GM18909 (cell line): Measurements from ENCODE around the gene BLNK.
A peak's percentile ranks its signal among the peaks of the same experiment; 100 is the strongest.

Experiments used
- ATAC-seq: cut with Tn5 transposase; IDR thresholded peaks from one replicate; pipeline ENCODE4 v1.9.1; 2021; ENCODE audit warnings: mild to moderate bottlenecking; ENCODE audit not compliant: unreplicated experiment, poor library complexity

Gene BLNK

GRCh38 chr10:96289218-96289910, 18.0 kb upstream of the BLNK start:
- ATAC-seq: no peak

- ATAC-seq: peak; percentile 68
Measured at GRCh38 chr10:96288151-96288621, 16.8 kb upstream of the BLNK start.

- peak; percentile 72 for ATAC-seq
Measured at GRCh38 chr10:96287392-96288105, 16.2 kb upstream of the BLNK start.

DNA sequence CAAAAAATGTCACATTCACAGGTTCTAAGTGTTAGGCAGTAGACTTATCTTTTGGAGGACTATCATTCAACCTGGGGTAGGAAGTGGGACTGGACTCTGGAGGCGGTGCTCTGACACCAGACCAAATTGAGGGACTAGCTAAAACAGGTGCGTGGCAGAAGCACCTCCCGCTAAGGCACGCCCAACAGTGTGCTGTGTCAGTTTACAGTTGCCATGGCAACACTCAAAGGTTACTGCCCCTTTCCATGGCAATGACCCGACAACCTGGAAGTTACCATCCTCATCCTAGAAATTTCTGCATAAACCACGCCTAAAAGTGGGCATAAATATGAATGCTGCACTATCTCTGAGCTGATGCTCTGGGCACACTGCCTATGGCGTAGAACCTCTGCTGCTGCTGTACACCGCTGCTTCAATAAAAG, 14.0 kb upstream of the BLNK start:
- ATAC-seq: no peak

- no peak for ATAC-seq
Measured at GRCh38 chr10:96283756-96284155, 12.4 kb upstream of the BLNK start.

DNA sequence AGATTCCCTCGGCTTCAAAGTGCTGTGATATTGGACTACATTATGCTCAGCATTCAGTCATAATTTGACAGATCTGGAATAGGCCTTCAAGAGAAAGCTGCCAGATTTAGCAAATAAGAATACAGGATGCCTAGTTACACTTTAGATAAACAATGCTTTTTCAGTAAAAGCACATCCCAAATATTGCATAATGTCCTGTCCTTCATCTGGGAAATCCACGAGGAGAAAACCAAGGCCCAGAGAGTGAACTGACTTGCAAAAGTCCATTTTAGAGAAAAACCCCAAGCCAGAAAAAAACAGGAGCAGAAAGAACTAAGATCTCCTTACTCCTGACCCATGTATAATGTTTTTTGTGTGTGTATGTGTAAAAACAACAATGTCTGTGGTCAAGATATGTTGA, 12.0 kb upstream of the BLNK start:
- no peak for ATAC-seq

- ATAC-seq: no peak
Measured at GRCh38 chr10:96281444-96282029, 10.2 kb upstream of the BLNK start.

GRCh38 chr10:96280859-96281258, 9.5 kb upstream of the BLNK start:
- ATAC-seq: no peak

GRCh38 chr10:96279191-96279641, 7.8 kb upstream of the BLNK start:
- ATAC-seq: no peak

DNA sequence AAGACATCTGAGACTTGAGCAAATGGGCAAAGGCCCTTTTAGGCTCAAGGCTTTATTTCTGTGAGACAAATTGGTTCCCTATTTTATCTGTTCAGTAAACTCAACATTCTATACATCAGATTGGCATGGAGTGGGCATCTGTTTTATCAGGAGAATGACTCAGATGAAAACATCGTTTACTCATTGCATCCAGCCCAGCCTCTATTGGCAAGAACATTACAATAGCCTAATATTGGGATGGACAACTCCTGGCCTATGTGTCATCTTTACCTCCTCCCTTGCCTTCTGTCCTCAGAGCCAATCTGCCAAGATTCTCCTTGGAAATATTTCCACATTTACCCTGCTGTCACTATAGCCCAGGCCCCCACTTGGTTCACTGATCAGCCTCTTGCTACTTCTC, 5.5 kb upstream of the BLNK start:
- ATAC-seq: no peak

GRCh38 chr10:96276426-96276825, 5.1 kb upstream of the BLNK start:
- no peak for ATAC-seq

GRCh38 chr10:96275685-96276418, 4.5 kb upstream of the BLNK start:
- no peak for ATAC-seq

GRCh38 chr10:96272316-96273280, 1.2 kb upstream of the BLNK start:
- no peak for ATAC-seq

- ATAC-seq: no peak
Measured at GRCh38 chr10:96270571-96270970, 798 bp downstream of the BLNK start.

GRCh38 chr10:96269438-96270300, 1.7 kb downstream of the BLNK start:
- no peak for ATAC-seq

DNA sequence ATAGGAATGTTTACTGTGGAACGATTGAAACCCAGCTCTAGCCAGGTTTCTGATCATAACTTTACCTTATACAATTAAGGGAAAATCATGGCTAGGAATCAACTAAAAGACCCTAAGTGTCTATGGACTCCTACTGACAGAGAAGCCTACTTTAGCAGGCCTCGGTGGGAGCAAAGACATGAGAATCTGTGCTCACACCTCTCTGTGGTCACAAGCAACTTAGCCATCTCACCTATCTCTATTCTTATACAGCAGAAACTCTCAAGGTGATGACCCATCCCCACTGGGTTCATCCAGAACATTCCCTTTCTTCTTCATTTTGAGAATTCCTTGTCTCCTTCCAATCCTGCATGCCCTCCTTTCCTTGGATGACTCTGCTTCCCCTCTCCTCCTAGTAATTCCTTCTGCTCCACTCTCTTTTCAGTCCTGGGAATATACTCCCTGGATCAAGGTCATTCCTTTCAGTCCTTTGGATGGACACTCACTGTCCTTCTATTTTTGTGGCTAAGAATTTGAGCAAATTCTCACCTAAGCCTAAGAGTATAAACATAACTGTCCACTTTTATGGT, 2.9 kb downstream of the BLNK start:
- no peak for ATAC-seq

GRCh38 chr10:96267234-96267705, 4.1 kb downstream of the BLNK start:
- no peak for ATAC-seq

GRCh38 chr10:96266118-96266770, 5.1 kb downstream of the BLNK start:
- no peak for ATAC-seq
